Lung (tissue), 12 donors: ENCODE measurements around the gene PCDHGC3. TPM values are rescaled to one million over a fixed set of nuclear protein-coding genes. Genes with fewer than 3 reads are reported as not detected.

ENCODE experiments used
- ATAC-seq: fragments of 200-7000 bp; cut with Tn5 transposase; one replicate; pipeline ENCODE4 v1.9.1; 2020; ENCODE audit warnings: moderate number of reproducible peaks; ENCODE audit not compliant: insufficient read depth, low FRiP score
- DNase-seq, 3 donors: peaks; one replicate each; pipeline ENCODE4 v3.0.0-alpha.2; 2013 to 2017
- H3K27ac ChIP-seq, 2 donors: one replicate each; pipeline ENCODE4 v1.5.1; 2013; ENCODE audit warnings: mild to moderate bottlenecking in 2 of 2, moderate library complexity in 2 of 2, control low read depth in 1 of 2, inconsistent platforms in 1 of 2, low read depth in 1 of 2, low read length in 1 of 2
- H3K27me3 ChIP-seq, 3 donors: one replicate each; pipeline ENCODE4 v1.5.1; 2013; ENCODE audit warnings: low read length in 2 of 3; ENCODE audit not compliant: control insufficient read depth in 3 of 3, insufficient read depth in 3 of 3
- H3K36me3 ChIP-seq, 4 donors: one replicate each; pipeline ENCODE4 v1.5.1; 2013; ENCODE audit warnings: low read length in 4 of 4, mild to moderate bottlenecking in 1 of 4, moderate library complexity in 1 of 4; ENCODE audit not compliant: control insufficient read depth in 4 of 4, insufficient read depth in 4 of 4
- H3K4me1 ChIP-seq, 5 donors: one replicate each; pipeline ENCODE4 v1.5.1; 2013; ENCODE audit warnings: low read length in 5 of 5, mild to moderate bottlenecking in 2 of 5, moderate library complexity in 1 of 5; ENCODE audit not compliant: control insufficient read depth in 5 of 5, insufficient read depth in 5 of 5
- H3K4me3 ChIP-seq: one replicate; pipeline ENCODE4 v1.5.1; 2013; ENCODE audit warnings: mild to moderate bottlenecking, control low read depth, moderate library complexity
- H3K9ac ChIP-seq, 2 donors: one replicate each; pipeline ENCODE4 v1.5.1; 2013; ENCODE audit warnings: low read length in 2 of 2, control low read depth in 1 of 2; ENCODE audit not compliant: insufficient read depth in 1 of 2
- H3K9me3 ChIP-seq, 4 donors: one replicate each; pipeline ENCODE4 v1.5.1; 2013; ENCODE audit warnings: low read length in 3 of 4, mild to moderate bottlenecking in 1 of 4, moderate library complexity in 1 of 4; ENCODE audit not compliant: control insufficient read depth in 4 of 4, insufficient read depth in 3 of 4
- WGBS, 2 donors: extraction: QIAGEN DNeasy Blood & Tissue Kit; methylation state at CpG; one replicate each; pipeline ENCODE4 v1.1.7; 2013; 5-methylcytosine and 5-hydroxymethylcytosine counted together
- polyA plus RNA-seq, 2 donors: library from polyadenylated mRNA; stranded (reverse); fragments of 200-250 nt; gene quantifications; one replicate each; pipeline ENCODE4 v1.2.1, GENCODE V29; 2013
- total RNA-seq, 2 donors: library from RNA; depleted of rRNA in 1 of 2; stranded (reverse); fragments of >200 nt in 1 of 2; gene quantifications; one replicate each; pipeline ENCODE4 v1.2.1, GENCODE V29; 2014 to 2021
- TF ChIP-seq, protein P1 (sequence below): IDR thresholded peaks from 2 replicates; pipeline ENCODE4 v1.5.1; 2012; ENCODE audit warnings: mild to moderate bottlenecking; ENCODE audit errors: control extremely low read depth, extremely low read depth
- donor health status: control.
- donor health status: control.
- donor health status: Bipolar disorder and iron deficiency.
- donor health status: healthy.
- donor health status: DM: yes; HTN: yes; CAD: no.

Gene PCDHGC3
- total and polyA plus RNA-seq, 4 donors: 44.8 to 116 (median 68.7) TPM

DNA sequence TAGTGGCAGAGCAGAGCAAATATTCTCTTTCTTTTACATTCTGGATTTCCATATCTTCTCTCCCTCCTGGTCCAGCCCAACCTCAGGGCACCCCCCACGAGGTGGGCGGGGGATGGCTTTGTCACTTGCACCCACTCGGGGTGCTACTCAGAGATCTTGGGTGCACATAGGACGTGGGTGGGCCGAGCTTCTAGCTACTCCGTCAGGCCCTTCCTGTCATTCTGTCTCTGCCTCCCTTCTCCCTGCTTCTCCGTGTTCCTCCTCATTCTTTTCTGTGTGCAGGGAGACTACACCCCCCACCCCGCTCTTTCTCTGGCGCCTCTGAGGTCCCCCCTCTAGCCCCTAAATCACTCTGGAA is 32.7 kb downstream of the PCDHGC3 start:
- Histone ChIP-seq H3K36me3 (peaks cover 0 to 41% (median 24%) of the 10 kb centered on the region in 4 donors), H3K4me1 (peaks cover 3 to 48% (median 16%) of the 10 kb centered on the region in 5 donors), H3K27me3 (no peaks in the 10 kb centered on the region), H3K9ac (peak overlapping the region in 1 of 2 donors; percentile 24), H3K4me3 (no peak overlapping the region), H3K9me3 (no peaks in the 10 kb centered on the region), H3K27ac (peak overlapping the region; percentile 75 to 88)
- TF ChIP-seq, protein P1, sequence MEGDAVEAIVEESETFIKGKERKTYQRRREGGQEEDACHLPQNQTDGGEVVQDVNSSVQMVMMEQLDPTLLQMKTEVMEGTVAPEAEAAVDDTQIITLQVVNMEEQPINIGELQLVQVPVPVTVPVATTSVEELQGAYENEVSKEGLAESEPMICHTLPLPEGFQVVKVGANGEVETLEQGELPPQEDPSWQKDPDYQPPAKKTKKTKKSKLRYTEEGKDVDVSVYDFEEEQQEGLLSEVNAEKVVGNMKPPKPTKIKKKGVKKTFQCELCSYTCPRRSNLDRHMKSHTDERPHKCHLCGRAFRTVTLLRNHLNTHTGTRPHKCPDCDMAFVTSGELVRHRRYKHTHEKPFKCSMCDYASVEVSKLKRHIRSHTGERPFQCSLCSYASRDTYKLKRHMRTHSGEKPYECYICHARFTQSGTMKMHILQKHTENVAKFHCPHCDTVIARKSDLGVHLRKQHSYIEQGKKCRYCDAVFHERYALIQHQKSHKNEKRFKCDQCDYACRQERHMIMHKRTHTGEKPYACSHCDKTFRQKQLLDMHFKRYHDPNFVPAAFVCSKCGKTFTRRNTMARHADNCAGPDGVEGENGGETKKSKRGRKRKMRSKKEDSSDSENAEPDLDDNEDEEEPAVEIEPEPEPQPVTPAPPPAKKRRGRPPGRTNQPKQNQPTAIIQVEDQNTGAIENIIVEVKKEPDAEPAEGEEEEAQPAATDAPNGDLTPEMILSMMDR: no peak
- ATAC-seq: no peak
- WGBS, 2 donors: 32 to 62% methylated on average over 9 of the region's 9 CpGs
- DNase-seq: no peak

DNA sequence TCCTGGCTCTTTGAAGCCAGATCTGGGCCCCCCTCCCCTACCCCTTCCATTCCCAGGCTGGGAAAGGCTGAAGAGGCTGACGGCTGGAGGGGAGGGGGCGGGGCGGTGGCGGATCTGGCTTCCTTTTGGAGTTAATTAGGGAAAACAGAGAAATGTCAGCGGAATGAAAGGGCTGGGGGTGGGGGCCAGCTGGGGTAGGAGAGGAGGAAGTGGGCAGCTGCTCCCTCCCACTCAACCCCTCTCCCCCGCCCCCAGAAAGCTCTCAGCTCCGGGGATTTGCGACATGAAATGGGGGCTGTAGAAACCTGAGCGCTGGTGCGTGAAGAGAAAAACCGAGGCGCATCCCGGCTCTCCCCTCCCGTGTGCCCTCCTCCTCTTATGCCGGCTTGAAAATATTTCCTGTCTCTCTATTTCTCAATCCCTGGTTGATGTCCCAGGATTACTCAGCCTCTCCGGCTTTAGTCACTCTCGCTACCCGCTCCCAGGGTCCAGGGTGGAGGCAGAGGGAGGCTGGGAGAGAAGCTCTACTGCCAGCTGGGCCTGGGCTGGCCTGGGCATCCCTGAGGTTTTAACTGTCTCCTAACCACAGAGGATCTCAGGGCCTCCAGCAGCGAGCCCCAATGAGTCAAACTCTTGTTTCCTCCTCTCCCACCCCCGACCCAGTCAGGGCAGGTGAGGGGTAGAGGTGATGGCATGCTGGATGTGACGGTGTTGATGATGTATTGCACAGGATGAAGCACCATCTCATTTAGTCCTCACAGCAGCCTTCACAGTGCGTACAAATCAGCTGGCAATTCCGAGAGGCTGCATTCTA is 33.2 kb downstream of the PCDHGC3 start:
- 18 to 25% methylated on average over 23 of the region's 23 CpGs for WGBS, 2 donors
- peaks cover 0 to 41% (median 22%) of the 10 kb centered on the region in 4 donors for H3K36me3 ChIP-seq
- H3K4me3 ChIP-seq: no peak overlapping the region
- no peaks in the 10 kb centered on the region for H3K27me3 ChIP-seq
- ATAC-seq: peak; percentile 16
- H3K4me1 ChIP-seq: peaks cover 7 to 54% (median 16%) of the 10 kb centered on the region in 5 donors
- peak overlapping the region; percentile 37 to 88 for H3K27ac ChIP-seq
- peak overlapping the region in 1 of 2 donors; percentile 79 for H3K9ac ChIP-seq
- TF ChIP-seq, protein P1: no peak
- DNase-seq: peak; percentile 94 to 95 (median 95)
- no peaks in the 10 kb centered on the region for H3K9me3 ChIP-seq

DNA sequence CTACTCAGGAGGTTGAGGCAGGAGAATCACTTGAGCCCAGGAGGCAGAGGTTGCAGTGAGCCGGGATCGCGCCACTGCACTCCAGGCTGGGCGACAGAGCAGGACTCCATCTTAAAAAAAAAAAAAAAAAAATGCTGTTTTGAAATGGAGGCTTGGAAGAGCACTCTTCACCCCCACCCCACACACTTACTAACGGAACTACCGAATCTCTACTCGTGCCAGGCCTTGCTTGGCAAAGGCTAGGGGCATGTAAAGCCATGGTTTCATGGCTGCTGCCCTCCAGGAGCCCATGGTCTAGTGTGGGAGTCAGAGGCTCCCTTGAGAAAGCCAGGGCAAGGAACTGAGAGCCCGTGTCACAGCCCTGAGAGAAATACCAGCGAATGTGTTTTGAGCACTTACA is 34.4 kb downstream of the PCDHGC3 start:
- no peak overlapping the region for H3K4me3 ChIP-seq
- H3K4me1 ChIP-seq: peaks cover 15 to 65% (median 21%) of the 10 kb centered on the region in 5 donors
- DNase-seq: no peak
- no peak for ATAC-seq
- H3K27ac ChIP-seq: no peak overlapping the region
- TF ChIP-seq, protein P1: no peak
- peaks cover 0 to 40% (median 24%) of the 10 kb centered on the region in 4 donors for H3K36me3 ChIP-seq
- 89 to 97% methylated on average over 9 of the region's 9 CpGs for WGBS, 2 donors
- H3K9ac ChIP-seq: peak overlapping the region in 1 of 2 donors; percentile 79
- H3K27me3 ChIP-seq: no peaks in the 10 kb centered on the region
- no peaks in the 10 kb centered on the region for H3K9me3 ChIP-seq
